ENCODE data around the gene KDM2B.

KDM2B gene

DNA sequence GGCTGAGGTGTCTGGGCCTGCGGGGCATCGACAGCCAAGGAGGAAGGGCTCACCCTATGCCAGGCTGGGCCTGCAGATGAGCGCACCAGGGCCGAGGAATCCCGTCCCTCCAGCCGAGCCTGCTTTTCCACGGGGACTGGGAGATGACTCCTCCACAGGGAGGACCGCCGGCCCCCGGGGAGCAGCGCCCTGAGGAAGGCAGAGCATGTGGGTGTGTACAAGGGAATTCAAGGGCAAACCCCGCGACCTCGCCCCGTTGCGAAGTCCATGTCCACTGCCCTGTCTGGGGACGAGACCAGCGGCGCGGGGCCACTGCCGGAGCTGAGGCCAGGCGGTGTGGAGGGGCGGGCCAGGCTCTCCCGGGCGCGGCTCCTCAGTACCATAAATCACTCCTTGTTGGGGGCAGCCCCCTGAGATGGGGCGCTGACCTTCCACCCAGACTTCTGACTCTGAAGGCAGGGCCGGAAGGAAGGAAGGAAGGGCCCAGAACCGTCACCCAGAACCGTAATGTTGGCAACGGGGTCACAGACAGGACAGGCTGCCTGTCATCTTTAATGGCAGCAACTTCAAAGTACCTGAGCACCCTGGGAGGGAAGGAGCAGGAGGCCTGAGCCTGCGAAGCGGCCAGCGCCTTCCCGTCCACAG lies 128.4 kb downstream of the KDM2B start:
- DNase-seq (ENCODE audit: low spot score): no peak
- Mint-ChIP-seq H3K4me1 (ENCODE audit: low read depth) (peaks cover 14% of the 10 kb centered on the region), H3K27ac (no peak overlapping the region), H3K36me3 (ENCODE audit: low read depth) (peaks cover 9% of the 10 kb centered on the region), H3K9me3 (no peaks in the 10 kb centered on the region), H3K27me3 (ENCODE audit: low read depth) (no peaks in the 10 kb centered on the region), H3K4me3 (no peak overlapping the region)

DNA sequence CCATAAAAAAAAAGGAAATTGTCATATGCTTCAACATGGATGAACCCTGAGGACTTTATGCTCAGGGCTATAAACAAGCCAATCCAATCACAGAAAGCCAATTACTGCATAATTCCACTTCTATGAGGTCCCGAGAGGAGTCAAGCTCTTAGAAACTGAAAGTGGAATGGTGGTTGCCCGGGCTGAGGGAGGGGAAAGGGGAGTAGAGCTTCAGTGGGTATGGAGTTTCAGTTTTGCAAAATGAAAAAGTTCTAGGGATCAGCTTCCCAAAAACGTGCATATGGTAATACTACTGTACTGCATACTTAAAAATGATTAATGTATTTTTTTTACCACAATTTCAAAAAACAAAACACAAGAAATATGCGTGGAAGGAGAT lies 128.9 kb downstream of the KDM2B start:
- no peak overlapping the region for H3K4me3 Mint-ChIP-seq
- no peak for DNase-seq (ENCODE audit: low spot score)

DNA sequence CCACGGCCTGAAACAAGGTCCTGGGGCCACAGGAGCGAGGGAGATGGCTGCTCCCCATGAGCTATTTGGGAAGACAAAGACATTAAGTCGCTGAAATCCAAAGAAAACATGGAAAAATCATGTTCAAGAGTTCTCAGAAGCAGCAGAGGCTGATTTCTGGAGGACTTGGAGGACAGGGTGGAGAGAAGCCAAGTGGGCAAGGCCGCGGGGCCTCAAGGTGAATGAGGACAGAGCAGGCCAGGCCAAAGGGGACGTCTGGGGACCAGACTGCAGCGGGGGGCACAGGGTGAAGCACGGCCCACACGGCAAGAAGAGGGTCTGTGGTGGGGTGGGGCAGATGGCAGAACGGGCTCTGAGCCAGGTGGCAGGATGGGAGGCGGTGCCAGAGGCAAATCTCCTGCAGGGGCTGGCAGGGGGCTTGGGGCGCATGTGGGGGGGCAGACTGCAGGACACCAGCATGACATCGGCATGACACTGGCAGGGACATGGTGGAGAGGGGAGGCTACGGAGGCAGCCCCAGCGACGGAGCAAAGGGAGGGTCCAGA lies 132.0 kb downstream of the KDM2B start:
- Mint-ChIP-seq H3K4me1 (ENCODE audit: low read depth) (peaks cover 5% of the 10 kb centered on the region), H3K27ac (no peak overlapping the region), H3K4me3 (no peak overlapping the region), H3K36me3 (ENCODE audit: low read depth) (peaks cover 16% of the 10 kb centered on the region), H3K27me3 (ENCODE audit: low read depth) (no peaks in the 10 kb centered on the region), H3K9me3 (no peaks in the 10 kb centered on the region)
- DNase-seq (ENCODE audit: low spot score): no peak

More for the DNA sequence above, 128.9 kb downstream of the KDM2B start:
- Mint-ChIP-seq H3K4me1 (ENCODE audit: low read depth) (peaks cover 12% of the 10 kb centered on the region), H3K36me3 (ENCODE audit: low read depth) (peaks cover 9% of the 10 kb centered on the region), H3K27me3 (ENCODE audit: low read depth) (no peaks in the 10 kb centered on the region), H3K27ac (peak overlapping the region; percentile 38), H3K9me3 (no peaks in the 10 kb centered on the region)

DNA sequence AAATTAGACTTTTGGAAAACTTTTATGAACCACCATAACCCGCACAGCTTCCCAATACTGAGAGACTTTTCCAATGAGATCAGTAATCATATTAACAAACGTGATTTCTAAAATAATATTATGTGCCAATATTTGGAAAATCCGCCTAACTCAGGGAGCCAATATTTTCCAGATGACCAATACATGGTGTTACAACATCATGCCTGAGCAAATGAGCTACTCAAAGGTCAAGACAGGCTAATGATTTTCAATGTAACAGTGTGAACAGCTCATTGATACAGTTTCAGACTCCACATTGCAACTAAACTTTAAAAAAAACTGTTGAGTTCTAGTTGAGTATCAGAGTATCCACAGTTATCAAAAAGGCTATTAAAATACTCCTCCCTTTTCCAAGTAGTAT lies 134.1 kb downstream of the KDM2B start:
- Mint-ChIP-seq H3K4me3 (no peak overlapping the region), H3K9me3 (no peaks in the 10 kb centered on the region), H3K36me3 (ENCODE audit: low read depth) (peaks cover 20% of the 10 kb centered on the region), H3K27ac (no peak overlapping the region), H3K4me1 (ENCODE audit: low read depth) (peaks cover 4% of the 10 kb centered on the region), H3K27me3 (ENCODE audit: low read depth) (no peaks in the 10 kb centered on the region)
- DNase-seq (ENCODE audit: low spot score): no peak

DNA sequence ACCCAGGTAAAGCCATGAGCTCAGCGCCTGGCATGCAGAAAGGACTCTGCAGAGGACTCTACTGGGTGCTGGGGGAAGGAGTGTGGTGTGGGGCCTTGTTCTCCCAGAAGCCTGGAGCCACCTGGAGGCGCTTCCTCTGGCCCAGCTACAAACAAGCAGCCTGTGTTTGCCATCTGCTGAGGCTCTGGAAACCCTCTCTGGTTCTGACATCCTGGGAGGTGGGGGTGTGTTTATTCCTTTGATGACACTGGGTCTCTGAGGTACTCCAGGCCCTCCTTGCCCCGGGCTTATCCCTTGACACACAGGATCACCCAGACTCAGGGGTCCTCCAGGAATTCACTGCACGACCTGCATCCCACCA lies 136.0 kb downstream of the KDM2B start:
- Mint-ChIP-seq H3K4me1 (ENCODE audit: low read depth) (peaks cover 2% of the 10 kb centered on the region), H3K36me3 (ENCODE audit: low read depth) (peaks cover 34% of the 10 kb centered on the region), H3K27ac (peak overlapping the region; percentile 41), H3K9me3 (no peaks in the 10 kb centered on the region), H3K4me3 (no peak overlapping the region), H3K27me3 (ENCODE audit: low read depth) (no peaks in the 10 kb centered on the region)
- DNase-seq (ENCODE audit: low spot score): no peak

DNA sequence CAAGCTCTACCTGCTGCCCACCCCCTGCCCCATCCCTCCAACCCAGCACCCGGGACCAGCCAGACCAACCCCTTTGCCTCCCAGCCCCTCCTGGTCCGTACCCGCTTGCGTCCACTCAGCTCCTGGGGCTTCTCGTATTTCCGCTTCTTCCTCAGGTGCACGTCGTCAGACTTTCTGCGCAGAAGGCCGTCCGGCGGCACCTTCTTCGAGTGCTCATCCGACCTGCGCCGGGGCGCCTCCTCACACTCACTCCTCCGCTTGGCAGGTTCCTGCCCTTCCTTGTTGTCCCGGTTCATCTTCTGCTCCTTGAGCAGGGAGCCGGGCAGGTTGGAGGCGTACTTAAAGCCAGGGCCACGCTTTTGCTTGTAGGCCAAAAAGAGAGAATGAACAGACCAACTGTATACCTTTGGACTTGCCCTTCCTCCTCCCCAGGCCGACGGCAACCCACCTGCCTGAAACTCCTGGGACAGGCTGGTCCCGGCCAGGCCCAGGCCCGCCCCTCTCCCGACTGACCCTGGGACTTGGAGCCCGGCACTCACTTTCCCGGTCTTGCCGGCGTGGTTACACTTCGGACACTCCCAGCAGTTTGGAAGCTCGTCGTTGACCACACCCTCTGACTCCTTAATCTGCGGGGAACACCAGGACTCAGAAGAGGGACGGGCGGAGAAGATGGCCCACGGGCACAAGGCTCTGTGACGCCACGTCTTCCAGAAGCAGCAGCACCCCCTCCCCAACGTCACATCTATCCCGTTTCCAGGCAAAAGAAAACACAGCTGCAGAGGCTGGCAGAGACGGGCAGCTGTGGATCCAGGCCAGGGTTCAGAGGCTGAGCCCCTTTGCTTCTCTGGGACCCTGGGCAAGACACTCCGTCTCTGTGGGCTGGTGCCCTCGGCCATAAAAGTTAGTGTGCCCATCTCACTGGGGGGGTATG lies 136.6 kb downstream of the KDM2B start:
- Mint-ChIP-seq H3K4me3 (no peak overlapping the region), H3K27me3 (ENCODE audit: low read depth) (no peaks in the 10 kb centered on the region), H3K36me3 (ENCODE audit: low read depth) (peaks cover 36% of the 10 kb centered on the region), H3K9me3 (no peaks in the 10 kb centered on the region), H3K4me1 (ENCODE audit: low read depth) (peaks cover 2% of the 10 kb centered on the region), H3K27ac (no peak overlapping the region)
- no peak for DNase-seq (ENCODE audit: low spot score)

DNA sequence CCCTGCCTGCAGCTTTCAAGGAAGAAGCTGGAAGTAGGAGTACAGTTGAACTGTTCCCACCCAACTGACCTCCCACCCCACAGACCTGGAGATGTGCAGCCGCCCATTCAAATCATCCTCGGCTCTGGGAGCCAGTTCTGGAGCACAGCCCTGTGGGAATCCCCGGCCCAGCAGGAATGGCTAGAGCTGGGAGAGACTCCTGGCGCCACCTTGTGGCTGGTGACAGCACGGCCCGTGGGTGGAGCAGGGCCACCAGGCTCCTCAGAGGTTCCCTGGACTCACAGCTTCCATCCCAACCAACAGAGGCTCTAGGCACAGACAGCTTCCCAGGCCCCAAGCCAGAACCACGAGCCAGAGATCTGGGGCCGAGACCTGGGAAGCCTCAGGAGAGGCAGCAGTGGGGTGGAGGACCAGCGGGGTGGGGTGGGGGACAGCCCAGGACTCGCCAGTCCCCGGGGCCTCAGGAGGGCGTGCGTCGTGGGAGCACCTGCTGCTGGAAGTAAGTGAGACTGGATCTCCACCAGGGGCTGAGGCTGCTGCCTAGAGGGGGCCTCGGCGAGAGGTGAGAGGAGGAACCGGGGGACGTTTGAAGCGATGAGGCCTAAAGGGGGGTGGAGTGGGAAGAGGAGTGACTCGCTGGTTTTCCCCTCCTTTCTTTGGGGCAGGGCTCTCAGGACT lies 137.5 kb downstream of the KDM2B start:
- Mint-ChIP-seq H3K27ac (peak overlapping the region; percentile 36), H3K9me3 (no peaks in the 10 kb centered on the region), H3K27me3 (ENCODE audit: low read depth) (no peaks in the 10 kb centered on the region), H3K4me3 (no peak overlapping the region), H3K4me1 (ENCODE audit: low read depth) (peaks cover 2% of the 10 kb centered on the region), H3K36me3 (ENCODE audit: low read depth) (peaks cover 36% of the 10 kb centered on the region)
- peak; percentile 55 for DNase-seq (ENCODE audit: low spot score)

DNA sequence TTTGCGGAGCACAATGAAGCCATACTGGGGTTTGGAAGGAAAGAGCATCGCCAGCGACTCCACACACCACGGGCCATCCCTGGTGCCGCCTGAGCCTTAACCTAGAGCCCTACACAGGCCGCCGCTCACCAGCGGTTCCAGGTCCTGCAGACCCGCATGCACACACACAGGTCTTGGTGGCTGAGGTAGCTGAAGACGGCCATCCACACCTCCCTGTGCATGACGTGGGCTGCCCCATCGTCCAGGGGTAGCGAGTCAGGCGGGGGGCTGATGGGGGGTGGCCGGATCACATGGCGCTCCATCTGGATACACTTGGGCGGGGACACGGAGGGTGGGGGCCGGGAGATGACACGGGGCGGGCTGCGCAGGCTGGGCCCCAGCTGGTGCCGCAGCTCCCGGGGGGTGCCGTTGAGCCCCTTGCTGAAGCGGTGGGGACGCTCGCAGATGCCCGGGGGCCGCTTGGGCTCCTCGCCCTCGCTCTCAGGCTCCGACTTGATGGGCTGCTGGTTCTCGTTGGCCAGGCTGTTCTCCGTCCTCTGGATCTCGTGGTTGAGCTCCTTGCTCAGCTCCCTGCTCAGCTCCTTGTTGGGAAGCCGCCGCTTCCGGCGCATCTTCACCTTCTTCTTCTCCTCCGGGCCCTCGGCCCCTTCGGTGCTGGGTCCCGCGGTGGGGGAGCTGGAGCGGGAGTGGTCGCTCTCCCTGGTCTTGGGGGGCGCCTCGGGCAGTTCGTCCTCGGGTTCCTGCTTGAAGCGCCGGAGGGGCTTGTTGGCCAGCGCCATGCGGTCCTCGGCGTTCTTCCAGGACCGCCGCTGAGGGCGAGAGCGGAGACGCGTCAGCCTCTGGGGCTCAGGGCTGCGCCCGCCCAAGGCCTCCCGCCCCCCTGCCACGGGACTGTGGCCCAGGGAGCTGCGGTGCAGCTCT lies 138.5 kb downstream of the KDM2B start:
- peaks cover 42% of the 10 kb centered on the region for H3K36me3 Mint-ChIP-seq (ENCODE audit: low read depth)
- no peak for DNase-seq (ENCODE audit: low spot score)

DNA sequence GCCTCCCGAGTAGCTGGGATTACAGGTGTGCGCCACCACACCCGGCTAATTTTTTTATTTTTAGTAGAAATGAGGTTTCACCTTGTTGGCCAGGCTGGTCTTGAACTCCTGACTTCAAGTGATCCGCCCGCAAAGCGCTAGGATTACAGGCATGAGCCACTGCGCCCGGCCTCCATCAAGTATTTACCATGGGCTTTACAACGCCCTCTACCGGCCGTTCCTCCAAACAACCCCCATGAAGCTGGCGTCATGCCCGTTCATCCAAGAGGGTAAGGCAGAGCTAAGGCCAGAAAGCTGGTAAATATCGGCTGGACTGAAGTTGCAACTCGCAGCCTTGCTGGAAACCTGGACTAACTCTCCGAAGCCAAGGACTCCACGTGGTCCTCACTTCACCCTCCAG lies 139.3 kb downstream of the KDM2B start:
- H3K27ac Mint-ChIP-seq: no peak overlapping the region

More for the DNA sequence above, 138.5 kb downstream of the KDM2B start:
- no peaks in the 10 kb centered on the region for H3K27me3 Mint-ChIP-seq (ENCODE audit: low read depth)
- H3K4me1 Mint-ChIP-seq (ENCODE audit: low read depth): peaks cover 2% of the 10 kb centered on the region
- H3K27ac Mint-ChIP-seq: no peak overlapping the region
- H3K4me3 Mint-ChIP-seq: no peak overlapping the region
- no peaks in the 10 kb centered on the region for H3K9me3 Mint-ChIP-seq

DNA sequence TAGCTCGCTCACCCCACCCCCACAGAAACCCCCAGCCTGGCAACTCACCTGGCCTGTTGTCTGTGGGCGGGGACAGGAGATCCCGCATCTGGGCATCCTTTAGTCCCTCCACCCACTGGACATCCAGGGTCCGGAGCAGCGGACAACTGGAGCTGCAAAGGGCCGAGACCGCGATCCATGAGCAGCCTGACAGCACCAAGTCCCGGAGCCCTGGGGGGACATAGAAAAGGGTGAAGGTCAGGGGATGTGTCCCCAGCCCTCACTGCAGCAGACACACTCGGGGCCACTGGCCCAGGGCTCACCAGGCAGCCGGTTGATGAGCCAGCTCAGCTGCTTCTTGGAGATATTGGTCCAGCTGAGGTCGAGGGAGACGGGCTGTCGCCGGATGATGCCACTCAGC lies 140.1 kb downstream of the KDM2B start:
- Mint-ChIP-seq H3K27ac (no peak overlapping the region), H3K4me1 (ENCODE audit: low read depth) (peaks cover 2% of the 10 kb centered on the region), H3K9me3 (peaks cover 12% of the 10 kb centered on the region), H3K36me3 (ENCODE audit: low read depth) (peaks cover 57% of the 10 kb centered on the region), H3K27me3 (ENCODE audit: low read depth) (no peaks in the 10 kb centered on the region), H3K4me3 (no peak overlapping the region)
- DNase-seq (ENCODE audit: low spot score): no peak

More for the DNA sequence above, 139.3 kb downstream of the KDM2B start:
- Mint-ChIP-seq H3K36me3 (ENCODE audit: low read depth) (peaks cover 50% of the 10 kb centered on the region), H3K27me3 (ENCODE audit: low read depth) (no peaks in the 10 kb centered on the region), H3K9me3 (peaks cover 7% of the 10 kb centered on the region), H3K4me1 (ENCODE audit: low read depth) (peaks cover 2% of the 10 kb centered on the region), H3K4me3 (no peak overlapping the region)
- no peak for DNase-seq (ENCODE audit: low spot score)

DNA sequence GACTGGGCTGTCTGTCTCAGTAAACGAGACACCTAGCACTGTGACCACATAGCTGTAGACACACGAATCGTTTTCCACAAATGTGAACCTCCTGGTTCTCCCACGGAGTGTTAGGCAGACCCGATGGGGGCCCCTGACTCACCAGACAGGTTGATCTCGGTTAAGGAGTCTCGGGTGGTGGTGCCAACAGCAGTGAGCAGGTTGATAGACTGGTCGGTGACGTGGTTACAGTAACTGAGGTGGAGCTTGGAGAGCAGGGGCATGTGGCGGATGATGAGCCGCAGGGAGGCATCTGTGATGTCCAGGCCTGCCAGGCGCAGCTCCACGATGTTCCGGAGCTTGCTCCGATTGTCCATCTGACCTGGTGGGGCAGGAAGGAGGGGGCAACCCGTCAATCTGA lies 141.1 kb downstream of the KDM2B start:
- peaks cover 2% of the 10 kb centered on the region for H3K4me1 Mint-ChIP-seq (ENCODE audit: low read depth)
- H3K27me3 Mint-ChIP-seq (ENCODE audit: low read depth): no peaks in the 10 kb centered on the region
- H3K27ac Mint-ChIP-seq: no peak overlapping the region
- peaks cover 66% of the 10 kb centered on the region for H3K36me3 Mint-ChIP-seq (ENCODE audit: low read depth)
- DNase-seq (ENCODE audit: low spot score): no peak
- H3K9me3 Mint-ChIP-seq: peaks cover 14% of the 10 kb centered on the region
- no peak overlapping the region for H3K4me3 Mint-ChIP-seq

DNA sequence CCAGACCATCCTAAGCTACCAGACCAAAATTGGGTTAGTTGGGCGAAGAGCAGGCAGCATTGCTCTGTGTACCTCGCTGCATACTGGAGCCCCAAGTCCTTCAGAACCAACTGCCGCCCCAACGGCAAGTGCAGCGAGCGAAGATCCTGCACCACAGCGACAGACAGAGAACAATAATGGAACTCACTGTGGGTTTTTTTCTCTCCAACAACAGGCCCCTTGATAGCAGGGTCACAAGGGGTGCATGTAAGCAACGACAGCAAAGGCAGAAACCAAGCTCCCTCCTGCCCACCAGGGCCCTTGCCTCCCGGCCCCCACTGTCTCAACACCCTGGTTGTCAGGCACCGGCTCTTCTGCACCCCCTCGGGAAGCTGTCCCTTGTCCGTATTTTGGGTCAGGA lies 141.9 kb downstream of the KDM2B start:
- H3K27ac Mint-ChIP-seq: no peak overlapping the region

DNA sequence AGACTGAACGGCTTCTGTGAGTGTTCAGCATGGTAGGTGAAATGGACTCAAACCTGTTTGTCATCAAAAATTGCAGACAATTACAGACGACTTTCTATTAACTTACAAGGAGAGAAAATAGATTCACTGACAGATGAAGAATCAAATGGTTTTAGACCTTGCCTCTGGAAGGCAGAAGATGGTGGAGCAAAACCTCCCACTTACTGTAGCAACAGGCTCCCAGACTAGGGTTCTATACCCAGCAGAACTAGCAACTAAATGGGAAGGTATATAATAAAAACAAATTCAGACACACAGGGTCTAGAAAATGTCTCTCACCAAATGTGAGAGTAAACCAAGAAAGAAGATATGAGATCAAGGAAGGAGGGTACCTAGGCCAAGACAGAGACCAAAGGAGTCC lies 144.1 kb downstream of the KDM2B start:
- H3K27ac Mint-ChIP-seq: peak overlapping the region; percentile 67
- H3K36me3 Mint-ChIP-seq (ENCODE audit: low read depth): peaks cover 70% of the 10 kb centered on the region
- H3K9me3 Mint-ChIP-seq: peaks cover 14% of the 10 kb centered on the region

More for the DNA sequence above, 141.9 kb downstream of the KDM2B start:
- Mint-ChIP-seq H3K9me3 (peaks cover 14% of the 10 kb centered on the region), H3K36me3 (ENCODE audit: low read depth) (peaks cover 64% of the 10 kb centered on the region), H3K27me3 (ENCODE audit: low read depth) (no peaks in the 10 kb centered on the region), H3K4me3 (no peak overlapping the region), H3K4me1 (ENCODE audit: low read depth) (peaks cover 2% of the 10 kb centered on the region)
- DNase-seq (ENCODE audit: low spot score): no peak

More for the DNA sequence above, 144.1 kb downstream of the KDM2B start:
- Mint-ChIP-seq H3K4me1 (ENCODE audit: low read depth) (no peaks in the 10 kb centered on the region), H3K27me3 (ENCODE audit: low read depth) (no peaks in the 10 kb centered on the region), H3K4me3 (no peak overlapping the region)
- no peak for DNase-seq (ENCODE audit: low spot score)

Measured in T-helper 2 cell treated with Interferon-gamma antibody and Interleukin-4, amounts not matched to agents 5 μg/mL and 100 μg/mL, for 36 hours (primary cell).